ENCODE results near the gene FOSL1.

GRCh38 chr11:65932558-65932919 lies 32.4 kb upstream of the FOSL1 start:
- TF ChIP-seq, protein P1, sequence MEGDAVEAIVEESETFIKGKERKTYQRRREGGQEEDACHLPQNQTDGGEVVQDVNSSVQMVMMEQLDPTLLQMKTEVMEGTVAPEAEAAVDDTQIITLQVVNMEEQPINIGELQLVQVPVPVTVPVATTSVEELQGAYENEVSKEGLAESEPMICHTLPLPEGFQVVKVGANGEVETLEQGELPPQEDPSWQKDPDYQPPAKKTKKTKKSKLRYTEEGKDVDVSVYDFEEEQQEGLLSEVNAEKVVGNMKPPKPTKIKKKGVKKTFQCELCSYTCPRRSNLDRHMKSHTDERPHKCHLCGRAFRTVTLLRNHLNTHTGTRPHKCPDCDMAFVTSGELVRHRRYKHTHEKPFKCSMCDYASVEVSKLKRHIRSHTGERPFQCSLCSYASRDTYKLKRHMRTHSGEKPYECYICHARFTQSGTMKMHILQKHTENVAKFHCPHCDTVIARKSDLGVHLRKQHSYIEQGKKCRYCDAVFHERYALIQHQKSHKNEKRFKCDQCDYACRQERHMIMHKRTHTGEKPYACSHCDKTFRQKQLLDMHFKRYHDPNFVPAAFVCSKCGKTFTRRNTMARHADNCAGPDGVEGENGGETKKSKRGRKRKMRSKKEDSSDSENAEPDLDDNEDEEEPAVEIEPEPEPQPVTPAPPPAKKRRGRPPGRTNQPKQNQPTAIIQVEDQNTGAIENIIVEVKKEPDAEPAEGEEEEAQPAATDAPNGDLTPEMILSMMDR (conservative IDR thresholded peaks at IDR 0.05 in 1 of 2, IDR thresholded peaks at IDR 0.05 in 1 of 2; ENCODE audit: low read depth in 1 of 2, low read length in 2 of 2), result no peak
- no peak for TF ChIP-seq EZH2 (IDR thresholded peaks at IDR 0.05; ENCODE audit: low read length, missing control alignments)
